ENCODE measurements around the gene SKAP2.

- TF ChIP-seq SUZ12 (IDR thresholded peaks at IDR 0.05; ENCODE audit: extremely low read depth, insufficient read depth, insufficient read length) = no peak
- TF ChIP-seq YY1 (IDR thresholded peaks at IDR 0.05; ENCODE audit: insufficient read depth, insufficient read length) = peak; percentile 70
- TF ChIP-seq ZNF274 (IDR thresholded peaks at IDR 0.05; ENCODE audit: low read depth, low read length) = no peak
Measured at GRCh38 chr7:26864309-26865093, at the start of gene SKAP2.

Data from NT2/D1 (cell line).